Neural cell (in vitro differentiated cells): ENCODE results near the gene SLC35A5. TPM values are rescaled to one million over a fixed set of nuclear protein-coding genes. Genes with fewer than 3 reads are reported as not detected.

Experiments used
- H2AFZ ChIP-seq: fragments of 200-600, 300-800 bp; sonication (generic), shearing (Covaris generic); 2 replicates; pipeline ENCODE4 v1.6.0; 2014; ENCODE audit warnings: low read depth, mild to moderate bottlenecking, antibody characterized with exemption, low read length, moderate library complexity
- H3F3A ChIP-seq: fragments of 200-600 bp; shearing (Covaris generic); 2 replicates; pipeline ENCODE4 v1.6.1; 2016; ENCODE audit warnings: mild to moderate bottlenecking, moderate library complexity, mixed read lengths, antibody characterized with exemption, low read length; ENCODE audit not compliant: insufficient read depth, poor library complexity, severe bottlenecking
- H3K27ac ChIP-seq: fragments of 200-600, 300-800 bp; sonication (generic), shearing (Covaris generic); 2 replicates; pipeline ENCODE4 v1.5.1; 2014; ENCODE audit warnings: mild to moderate bottlenecking, low read length, moderate library complexity
- H3K27me3 ChIP-seq: fragments of 300-800, 200-600 bp; sonication (generic), shearing (Covaris generic); 2 replicates; pipeline ENCODE4 v1.6.0; 2014; ENCODE audit warnings: mild to moderate bottlenecking, low read depth, low read length, moderate library complexity; ENCODE audit not compliant: insufficient read depth
- H3K36me3 ChIP-seq: fragments of 300-800, 200-600 bp; sonication (generic), shearing (Covaris generic); 2 replicates; pipeline ENCODE4 v1.5.1; 2014; ENCODE audit warnings: mild to moderate bottlenecking, antibody characterized with exemption, low read length, moderate library complexity; ENCODE audit not compliant: insufficient read depth
- H3K4me2 ChIP-seq: fragments of 300-800, 200-600 bp; sonication (generic), shearing (Covaris generic); 2 replicates; pipeline ENCODE4 v1.6.0; 2014; ENCODE audit warnings: mild to moderate bottlenecking, low read length
- H3K4me3 ChIP-seq: fragments of 300-800, 200-600 bp; sonication (generic), shearing (Covaris generic); 2 replicates; pipeline ENCODE4 v1.5.1; 2014; ENCODE audit warnings: mild to moderate bottlenecking, low read length, moderate library complexity
- H3K79me2 ChIP-seq: fragments of 200-600 bp; shearing (Covaris generic); replicated peaks from 2 replicates; pipeline ENCODE4 v1.6.0; 2014; ENCODE audit warnings: mild to moderate bottlenecking, low read length, moderate library complexity; ENCODE audit not compliant: insufficient read depth
- H3K9ac ChIP-seq: fragments of 300-800, 200-600 bp; sonication (generic), shearing (Covaris generic); 2 replicates; pipeline ENCODE4 v1.6.1; 2016; ENCODE audit warnings: mild to moderate bottlenecking, low read length, mixed read lengths
- H3K9me2 ChIP-seq: fragments of 200-600 bp; shearing (Covaris generic); 2 replicates; pipeline ENCODE4 v1.6.1; 2016; ENCODE audit warnings: mild to moderate bottlenecking, low read length, mixed read lengths; ENCODE audit not compliant: insufficient read depth
- H3K9me3 ChIP-seq: fragments of 200-600, 300-800 bp; sonication (generic), shearing (Covaris generic); 2 replicates; pipeline ENCODE4 v1.6.1; 2016; ENCODE audit warnings: mild to moderate bottlenecking, mixed run types, low read length, moderate library complexity, mixed read lengths
- H4K20me1 ChIP-seq: fragments of 200-600 bp; shearing (Covaris generic); 2 replicates; pipeline ENCODE4 v1.6.1; 2016; ENCODE audit warnings: mild to moderate bottlenecking, mixed run types; ENCODE audit not compliant: insufficient read depth
- EP300 ChIP-seq: fragments of 450-650 bp; conservative IDR thresholded peaks from 2 replicates; pipeline ENCODE4 v1.6.1; 2014; ENCODE audit warnings: antibody characterized with exemption, mild to moderate bottlenecking, moderate library complexity; ENCODE audit not compliant: poor library complexity, severe bottlenecking
- EZH2 ChIP-seq: fragments of 200-600, 300-800 bp; shearing (Covaris generic), sonication (generic); IDR thresholded peaks from 2 replicates; pipeline ENCODE4 v1.6.1; 2014; ENCODE audit warnings: antibody characterized with exemption, low read length, borderline replicate concordance, mild to moderate bottlenecking; ENCODE audit not compliant: insufficient read depth, poor library complexity, severe bottlenecking
- MXI1 ChIP-seq: fragments of 450-650 bp; conservative IDR thresholded peaks from 2 replicates; pipeline ENCODE4 v1.6.1; 2014; ENCODE audit warnings: antibody characterized with exemption, mild to moderate bottlenecking; ENCODE audit not compliant: poor library complexity, severe bottlenecking
- POLR2AphosphoS5 ChIP-seq: IDR thresholded peaks from 2 replicates; pipeline ENCODE4 v1.6.1; 2012
- RAD21 ChIP-seq: fragments of 450-650 bp; conservative IDR thresholded peaks from 2 replicates; pipeline ENCODE4 v1.6.1; 2014; ENCODE audit warnings: antibody characterized with exemption, mild to moderate bottlenecking, moderate library complexity
- SMC3 ChIP-seq: fragments of 450-650 bp; conservative IDR thresholded peaks from 2 replicates; pipeline ENCODE4 v1.6.1; 2014; ENCODE audit warnings: antibody characterized with exemption, mild to moderate bottlenecking, moderate library complexity; ENCODE audit not compliant: poor library complexity
- TAF1 ChIP-seq: IDR thresholded peaks from 2 replicates; pipeline ENCODE4 v1.6.1; 2012; ENCODE audit warnings: low read depth
- polyA plus RNA-seq: library from polyadenylated mRNA; depleted of rRNA; stranded (reverse); fragments of >200 nt; gene quantifications from 2 replicates; pipeline ENCODE4 v1.2.3, GENCODE V29; 2014
- TF ChIP-seq, protein P1 (sequence below): fragments of 450-650 bp; IDR thresholded peaks from 2 replicates; pipeline ENCODE4 v1.5.1; 2014; ENCODE audit warnings: antibody characterized with exemption, mild to moderate bottlenecking, moderate library complexity; ENCODE audit not compliant: poor library complexity, severe bottlenecking
- TF ChIP-seq, protein P2 (sequence below): IDR thresholded peaks from 2 replicates; pipeline ENCODE4 v1.6.1; 2012; ENCODE audit warnings: borderline replicate concordance

The SLC35A5 gene
- polyA plus RNA-seq, 1 donor from 2014 or later = 100 TPM

DNA sequence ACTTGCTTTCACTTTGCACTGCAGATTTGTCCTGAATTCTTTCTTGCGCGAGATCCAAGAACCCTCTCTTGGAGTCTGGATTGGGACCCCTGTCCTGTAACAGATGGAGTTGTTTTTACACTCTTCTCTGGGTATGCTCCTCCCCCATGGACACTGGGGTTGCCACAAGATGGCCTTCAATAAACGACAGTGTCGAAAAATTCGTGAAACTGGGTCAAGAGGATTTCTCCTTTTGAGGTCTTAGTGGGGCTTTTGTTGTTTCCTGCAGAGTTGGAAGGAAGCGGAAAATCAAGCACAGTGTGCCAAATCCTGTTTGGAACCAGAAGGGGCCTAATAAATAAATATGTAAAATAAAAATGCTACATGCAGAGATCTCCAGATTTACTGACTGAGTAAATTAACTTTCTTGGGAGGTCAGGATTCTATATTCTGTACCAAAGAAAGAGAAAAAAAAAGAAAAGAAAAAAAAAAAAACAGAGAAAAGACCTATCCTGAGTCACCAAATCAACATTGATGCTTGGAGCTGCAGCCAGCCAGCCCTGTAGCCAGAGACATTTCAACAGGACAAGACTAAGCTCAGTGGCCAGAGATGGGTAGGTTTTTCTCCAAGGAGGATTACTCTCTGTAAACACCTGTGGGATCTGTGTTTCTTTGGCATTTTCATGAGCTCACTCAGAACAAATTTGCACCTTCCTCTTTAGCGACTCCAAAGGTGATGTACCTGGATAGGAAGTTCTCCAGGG, 54.3 kb downstream of the SLC35A5 start:
- no peaks in the 10 kb centered on the region for H3K27me3 ChIP-seq
- no peak overlapping the region for H3K9ac ChIP-seq
- H3K9me3 ChIP-seq = no peaks in the 10 kb centered on the region
- H3K4me3 ChIP-seq = no peak overlapping the region
- H3F3A ChIP-seq = no peaks in the 10 kb centered on the region
- H3K9me2 ChIP-seq = no peaks in the 10 kb centered on the region
- no peak overlapping the region for H3K4me2 ChIP-seq
- no peak overlapping the region for H2AFZ ChIP-seq
- no peaks in the 10 kb centered on the region for H3K79me2 ChIP-seq
- TF ChIP-seq SMC3 (no peak), RAD21 (no peak), EP300 (no peak), TAF1 (no peak), EZH2 (no peak), POLR2AphosphoS5 (no peak), MXI1 (no peak)
- TF ChIP-seq, protein P1, sequence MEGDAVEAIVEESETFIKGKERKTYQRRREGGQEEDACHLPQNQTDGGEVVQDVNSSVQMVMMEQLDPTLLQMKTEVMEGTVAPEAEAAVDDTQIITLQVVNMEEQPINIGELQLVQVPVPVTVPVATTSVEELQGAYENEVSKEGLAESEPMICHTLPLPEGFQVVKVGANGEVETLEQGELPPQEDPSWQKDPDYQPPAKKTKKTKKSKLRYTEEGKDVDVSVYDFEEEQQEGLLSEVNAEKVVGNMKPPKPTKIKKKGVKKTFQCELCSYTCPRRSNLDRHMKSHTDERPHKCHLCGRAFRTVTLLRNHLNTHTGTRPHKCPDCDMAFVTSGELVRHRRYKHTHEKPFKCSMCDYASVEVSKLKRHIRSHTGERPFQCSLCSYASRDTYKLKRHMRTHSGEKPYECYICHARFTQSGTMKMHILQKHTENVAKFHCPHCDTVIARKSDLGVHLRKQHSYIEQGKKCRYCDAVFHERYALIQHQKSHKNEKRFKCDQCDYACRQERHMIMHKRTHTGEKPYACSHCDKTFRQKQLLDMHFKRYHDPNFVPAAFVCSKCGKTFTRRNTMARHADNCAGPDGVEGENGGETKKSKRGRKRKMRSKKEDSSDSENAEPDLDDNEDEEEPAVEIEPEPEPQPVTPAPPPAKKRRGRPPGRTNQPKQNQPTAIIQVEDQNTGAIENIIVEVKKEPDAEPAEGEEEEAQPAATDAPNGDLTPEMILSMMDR = no peak
- TF ChIP-seq, protein P2, sequence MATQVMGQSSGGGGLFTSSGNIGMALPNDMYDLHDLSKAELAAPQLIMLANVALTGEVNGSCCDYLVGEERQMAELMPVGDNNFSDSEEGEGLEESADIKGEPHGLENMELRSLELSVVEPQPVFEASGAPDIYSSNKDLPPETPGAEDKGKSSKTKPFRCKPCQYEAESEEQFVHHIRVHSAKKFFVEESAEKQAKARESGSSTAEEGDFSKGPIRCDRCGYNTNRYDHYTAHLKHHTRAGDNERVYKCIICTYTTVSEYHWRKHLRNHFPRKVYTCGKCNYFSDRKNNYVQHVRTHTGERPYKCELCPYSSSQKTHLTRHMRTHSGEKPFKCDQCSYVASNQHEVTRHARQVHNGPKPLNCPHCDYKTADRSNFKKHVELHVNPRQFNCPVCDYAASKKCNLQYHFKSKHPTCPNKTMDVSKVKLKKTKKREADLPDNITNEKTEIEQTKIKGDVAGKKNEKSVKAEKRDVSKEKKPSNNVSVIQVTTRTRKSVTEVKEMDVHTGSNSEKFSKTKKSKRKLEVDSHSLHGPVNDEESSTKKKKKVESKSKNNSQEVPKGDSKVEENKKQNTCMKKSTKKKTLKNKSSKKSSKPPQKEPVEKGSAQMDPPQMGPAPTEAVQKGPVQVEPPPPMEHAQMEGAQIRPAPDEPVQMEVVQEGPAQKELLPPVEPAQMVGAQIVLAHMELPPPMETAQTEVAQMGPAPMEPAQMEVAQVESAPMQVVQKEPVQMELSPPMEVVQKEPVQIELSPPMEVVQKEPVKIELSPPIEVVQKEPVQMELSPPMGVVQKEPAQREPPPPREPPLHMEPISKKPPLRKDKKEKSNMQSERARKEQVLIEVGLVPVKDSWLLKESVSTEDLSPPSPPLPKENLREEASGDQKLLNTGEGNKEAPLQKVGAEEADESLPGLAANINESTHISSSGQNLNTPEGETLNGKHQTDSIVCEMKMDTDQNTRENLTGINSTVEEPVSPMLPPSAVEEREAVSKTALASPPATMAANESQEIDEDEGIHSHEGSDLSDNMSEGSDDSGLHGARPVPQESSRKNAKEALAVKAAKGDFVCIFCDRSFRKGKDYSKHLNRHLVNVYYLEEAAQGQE = no peak
- H4K20me1 ChIP-seq = no peaks in the 10 kb centered on the region
- no peaks in the 10 kb centered on the region for H3K36me3 ChIP-seq
- H3K27ac ChIP-seq = no peak overlapping the region

DNA sequence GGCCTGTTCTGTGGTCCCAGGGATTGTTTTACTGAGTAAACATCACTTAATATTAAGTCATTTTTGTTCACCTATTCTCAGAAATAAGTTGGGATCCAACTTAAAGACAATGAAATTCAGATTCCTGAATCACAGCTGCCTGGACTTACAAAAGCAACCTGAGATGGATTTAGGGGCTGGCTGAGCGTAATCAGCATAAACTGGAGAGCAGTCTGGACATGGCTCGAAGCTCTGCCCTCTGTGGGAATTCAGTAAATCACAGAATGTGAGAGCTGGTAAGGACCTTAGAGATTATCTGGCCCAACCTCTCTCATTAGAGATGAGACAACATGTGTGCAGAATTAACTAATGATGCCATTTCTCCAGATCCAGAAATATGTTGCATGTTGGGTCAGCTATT, 55.4 kb downstream of the SLC35A5 start:
- Histone ChIP-seq H2AFZ (no peak overlapping the region), H3F3A (no peaks in the 10 kb centered on the region), H3K9ac (no peak overlapping the region), H3K27ac (no peak overlapping the region), H3K27me3 (no peaks in the 10 kb centered on the region), H3K9me3 (no peaks in the 10 kb centered on the region), H3K4me2 (no peak overlapping the region), H3K36me3 (no peaks in the 10 kb centered on the region), H3K79me2 (no peaks in the 10 kb centered on the region), H3K4me3 (no peak overlapping the region), H3K9me2 (no peaks in the 10 kb centered on the region), H4K20me1 (no peaks in the 10 kb centered on the region)
- no peak for TF ChIP-seq EP300
- no peak for TF ChIP-seq RAD21
- TF ChIP-seq, protein P2 = no peak
- TF ChIP-seq, protein P1 = no peak
- TF ChIP-seq TAF1 = no peak
- TF ChIP-seq SMC3 = no peak
- TF ChIP-seq EZH2 = no peak
- TF ChIP-seq POLR2AphosphoS5 = no peak
- TF ChIP-seq MXI1 = no peak
